ENCODE data around the gene ZSCAN5A. TPM values are rescaled to one million over a fixed set of nuclear protein-coding genes. Genes with fewer than 3 reads are reported as not detected.
"Not testable (repeated sequence)": the region's sequence is repeated elsewhere in the genome, so short reads cannot be mapped to it uniquely, and the experiment has no call there.

The ZSCAN5A gene
- total and polyA plus RNA-seq, 8 donors, result 4.4 to 8.1 (median 5.5) TPM

DNA sequence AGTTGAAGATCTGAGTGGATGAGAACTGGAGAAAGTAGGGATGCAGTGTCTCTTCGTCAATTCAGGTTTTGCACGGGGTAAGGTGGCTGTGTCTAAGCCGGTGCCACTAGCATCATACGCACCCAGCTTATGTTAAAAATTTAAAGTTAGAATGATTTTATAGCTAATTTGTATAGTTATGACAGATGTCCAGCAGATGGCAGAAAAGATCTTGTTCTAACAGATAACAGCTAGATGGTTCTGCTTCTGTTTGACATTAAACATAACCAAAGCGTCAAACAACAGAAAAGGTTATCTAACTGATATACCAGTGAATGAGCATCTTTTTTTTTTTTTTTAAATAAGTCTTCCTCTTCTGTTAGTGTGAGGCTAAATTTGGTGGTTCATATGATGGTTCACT lies 60.9 kb downstream of the ZSCAN5A start:
- TF ChIP-seq, protein P1, sequence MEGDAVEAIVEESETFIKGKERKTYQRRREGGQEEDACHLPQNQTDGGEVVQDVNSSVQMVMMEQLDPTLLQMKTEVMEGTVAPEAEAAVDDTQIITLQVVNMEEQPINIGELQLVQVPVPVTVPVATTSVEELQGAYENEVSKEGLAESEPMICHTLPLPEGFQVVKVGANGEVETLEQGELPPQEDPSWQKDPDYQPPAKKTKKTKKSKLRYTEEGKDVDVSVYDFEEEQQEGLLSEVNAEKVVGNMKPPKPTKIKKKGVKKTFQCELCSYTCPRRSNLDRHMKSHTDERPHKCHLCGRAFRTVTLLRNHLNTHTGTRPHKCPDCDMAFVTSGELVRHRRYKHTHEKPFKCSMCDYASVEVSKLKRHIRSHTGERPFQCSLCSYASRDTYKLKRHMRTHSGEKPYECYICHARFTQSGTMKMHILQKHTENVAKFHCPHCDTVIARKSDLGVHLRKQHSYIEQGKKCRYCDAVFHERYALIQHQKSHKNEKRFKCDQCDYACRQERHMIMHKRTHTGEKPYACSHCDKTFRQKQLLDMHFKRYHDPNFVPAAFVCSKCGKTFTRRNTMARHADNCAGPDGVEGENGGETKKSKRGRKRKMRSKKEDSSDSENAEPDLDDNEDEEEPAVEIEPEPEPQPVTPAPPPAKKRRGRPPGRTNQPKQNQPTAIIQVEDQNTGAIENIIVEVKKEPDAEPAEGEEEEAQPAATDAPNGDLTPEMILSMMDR (IDR thresholded peaks at IDR 0.05), result no peak
- intact Hi-C loops (cut with DNase I), result loop anchor here in 1 of 3 donors (10.0 kb wide), 1 partner anchor 179 kb away; no protein-coding TSS in a partner anchor
- ATAC-seq, result peak in 3 of 4 donors; percentile 67 to 77 (median 72)
- DNase-seq, result no peak
- H3K27me3 ChIP-seq, result no peaks in the 10 kb centered on the region
- H3K36me3 ChIP-seq, result no peaks in the 10 kb centered on the region
- FAIRE-seq, result peak; percentile 39
- no peak overlapping the region for H3K27ac ChIP-seq
- 53% methylated on average over 5 of the region's 5 CpGs for whole genome bisulfite sequencing, 2 donors
- H3K4me3 ChIP-seq, result no peak overlapping the region
- no peaks in the 10 kb centered on the region for H3K4me1 ChIP-seq
- no peaks in the 10 kb centered on the region for H3K9me3 ChIP-seq

DNA sequence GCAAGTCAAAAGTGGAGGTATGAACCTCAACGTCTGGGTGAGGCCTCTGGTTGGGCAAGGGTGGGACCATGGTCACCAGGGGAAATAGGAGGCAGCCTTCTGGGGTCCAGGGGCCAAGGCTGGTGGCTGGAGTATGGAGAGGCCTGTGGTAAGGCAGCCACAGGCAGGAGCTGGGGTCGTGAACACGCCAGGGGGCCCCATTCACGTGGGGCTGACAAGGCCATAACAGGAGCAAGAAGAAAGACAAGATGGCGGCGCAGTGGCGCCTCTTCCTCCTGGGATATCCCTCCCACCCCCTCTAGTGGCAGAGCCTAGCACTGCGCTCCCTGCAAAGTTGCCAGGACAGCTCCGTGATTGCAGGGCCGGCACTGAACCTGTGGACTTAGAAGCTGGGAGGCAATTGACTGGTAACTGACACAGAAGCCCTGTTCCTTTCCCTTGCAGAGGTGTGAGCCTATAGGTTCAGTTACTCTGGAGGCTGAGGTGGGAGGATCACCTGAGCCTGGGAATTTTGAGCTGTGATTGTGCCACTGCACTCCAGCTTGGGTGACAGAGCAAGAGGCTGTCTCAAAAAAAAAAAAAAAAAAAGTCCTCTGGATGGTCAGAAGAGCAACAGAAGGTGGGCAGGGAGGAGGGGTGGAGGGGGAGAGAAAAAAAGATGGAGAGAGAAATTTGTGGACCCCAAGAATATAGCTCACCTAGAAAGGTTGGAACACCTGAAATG lies 61.8 kb downstream of the ZSCAN5A start:
- Histone ChIP-seq H3K27ac (no peak overlapping the region), H3K9me3 (no peaks in the 10 kb centered on the region), H3K36me3 (no peaks in the 10 kb centered on the region), H3K4me3 (no peak overlapping the region), H3K27me3 (no peaks in the 10 kb centered on the region), H3K4me1 (no peaks in the 10 kb centered on the region)
- intact Hi-C loops (cut with DNase I), result loop anchor here in 1 of 3 donors (10.0 kb wide), 1 partner anchor 178 kb away; no protein-coding TSS in a partner anchor
- TF ChIP-seq, protein P1 (IDR thresholded peaks at IDR 0.05), result peak; percentile 72 to 87 (median 75)
- DNase-seq (peak; percentile 65 to 92 (median 82)), ATAC-seq (peak; percentile 87 to 99 (median 96)), FAIRE-seq (no peak)
- WGBS, 2 donors, result 33 to 41% methylated on average over 10 of the region's 10 CpGs

DNA sequence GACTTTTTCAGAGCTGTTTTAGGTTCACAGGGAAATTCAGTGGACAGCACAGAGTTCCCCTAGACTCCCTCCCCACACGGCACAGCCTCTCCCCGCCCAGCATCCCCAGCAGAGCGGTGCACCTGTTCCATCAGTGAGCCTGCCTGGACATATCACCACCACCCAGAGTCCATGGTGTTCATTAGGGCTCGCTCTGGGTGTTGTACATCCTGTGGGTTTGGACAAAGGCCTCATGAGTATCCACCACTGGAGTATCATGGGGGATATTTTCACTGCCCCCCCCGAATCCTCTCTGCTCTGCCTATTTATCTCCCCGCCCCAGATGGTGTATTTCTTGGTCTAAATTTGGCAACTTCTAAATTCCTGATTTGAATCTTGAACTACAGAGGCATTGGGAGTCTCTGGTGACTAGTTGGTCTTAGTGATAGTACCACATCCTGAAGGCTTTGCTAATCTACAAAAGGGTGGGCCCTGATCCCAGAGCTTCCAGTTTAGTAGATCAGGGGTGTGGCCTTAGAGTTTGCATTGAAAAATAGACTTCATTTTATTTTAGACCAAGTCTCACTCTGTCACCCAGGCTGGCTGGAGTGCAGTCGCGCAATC lies 65.8 kb downstream of the ZSCAN5A start:
- H3K4me1 ChIP-seq; H3K27ac ChIP-seq; H3K4me3 ChIP-seq; H3K9me3 ChIP-seq; H3K36me3 ChIP-seq; FAIRE-seq; H3K27me3 ChIP-seq; DNase-seq; intact Hi-C loops (cut with DNase I); ATAC-seq: not testable (repeated sequence)
- 95 to 97% methylated on average over 8 of the region's 8 CpGs for WGBS, 2 donors

DNA sequence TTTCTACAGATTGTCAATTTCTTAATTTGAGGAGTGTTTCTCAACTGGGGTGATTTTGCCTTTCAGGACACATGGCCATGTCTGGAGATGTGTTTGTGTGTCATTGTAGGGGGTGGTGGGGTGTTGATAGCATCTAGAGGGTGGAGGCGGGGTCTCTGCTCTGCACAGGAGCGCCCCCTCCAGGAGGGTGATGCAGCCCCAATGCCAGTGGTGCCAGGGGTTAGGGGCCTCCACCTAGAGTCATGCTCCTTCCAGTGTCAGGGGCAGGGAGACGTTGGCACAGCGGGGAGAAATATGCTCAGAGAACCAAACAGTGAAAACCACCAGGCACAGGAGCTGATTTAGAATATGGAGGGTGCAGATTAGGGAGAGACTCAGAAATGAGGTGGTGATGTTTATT lies 68.9 kb downstream of the ZSCAN5A start:
- H3K36me3 ChIP-seq; H3K4me3 ChIP-seq; DNase-seq; ATAC-seq; H3K27me3 ChIP-seq; H3K9me3 ChIP-seq; FAIRE-seq; H3K4me1 ChIP-seq; H3K27ac ChIP-seq; intact Hi-C loops (cut with DNase I): not testable (repeated sequence)
- whole genome bisulfite sequencing, 2 donors, result 74 to 88% methylated on average over 3 to 4 of the region's 4 CpGs

DNA sequence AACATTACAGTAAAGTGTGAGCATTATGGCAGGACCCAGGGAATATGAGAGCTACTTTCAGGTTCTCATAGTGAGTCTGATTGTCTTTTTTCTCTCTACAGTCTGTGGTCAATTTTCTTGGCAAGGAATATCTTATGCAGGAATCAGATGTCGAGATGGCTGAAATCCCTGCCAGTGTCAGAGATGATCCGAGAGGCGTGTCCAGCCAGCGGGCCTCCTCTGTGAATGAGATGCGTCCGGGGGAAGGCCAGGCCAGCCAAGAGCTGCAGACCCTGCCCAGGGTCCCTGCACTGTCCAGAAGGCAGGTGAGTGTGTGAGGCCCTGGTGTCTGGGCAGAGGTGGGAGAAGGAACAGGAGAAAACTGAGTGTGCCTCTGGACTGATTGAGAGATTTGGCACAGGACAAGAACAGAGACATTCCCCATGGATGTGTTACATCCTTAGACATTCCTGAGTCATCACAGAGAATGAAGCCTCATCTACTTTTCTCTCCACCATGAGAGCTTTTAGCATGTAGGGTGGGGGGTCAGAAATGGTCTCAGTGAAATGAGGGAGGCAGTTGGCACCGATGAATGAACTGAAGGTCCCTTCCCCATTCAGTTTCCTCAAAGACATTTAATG lies 69.4 kb downstream of the ZSCAN5A start:
- H3K36me3 ChIP-seq, result no peaks in the 10 kb centered on the region
- intact Hi-C loops (cut with DNase I), result no loop called here
- DNase-seq, result no peak
- no peak for ATAC-seq
- no peaks in the 10 kb centered on the region for H3K9me3 ChIP-seq
- 86 to 93% methylated on average over 7 of the region's 7 CpGs for WGBS, 2 donors
- H3K27ac ChIP-seq, result no peak overlapping the region
- H3K27me3 ChIP-seq, result no peaks in the 10 kb centered on the region
- no peaks in the 10 kb centered on the region for H3K4me1 ChIP-seq
- no peak for FAIRE-seq
- no peak overlapping the region for H3K4me3 ChIP-seq
- TF ChIP-seq, protein P1 (IDR thresholded peaks at IDR 0.05), result no peak

All from pancreas (tissue), 10 donors.